ENCODE data around the gene MRM1. TPM values are rescaled to one million over a fixed set of nuclear protein-coding genes. Genes with fewer than 3 reads are reported as not detected.

MRM1 gene
- total RNA-seq, 4 donors from 2014 or later, result 8.8 to 13.9 (median 10.8) TPM

GRCh38 chr17:36576793-36577192 is 24.6 kb upstream of the MRM1 start:
- Histone ChIP-seq H3K4me3 (no peak overlapping the region), H3K36me3 (peaks cover 0 to 52% of the 10 kb centered on the region in 2 donors), H3K27me3 (no peaks in the 10 kb centered on the region), H3K4me1 (no peaks in the 10 kb centered on the region), H3K9me3 (no peaks in the 10 kb centered on the region), H3K27ac (no peak overlapping the region)
- in situ Hi-C loops (cut with MboI; ENCODE audit: low sequenced_read_pairs in 4 of 4) (no loop called here), intact Hi-C loops (cut with DNase I; ENCODE audit: low total_unique reads) (no loop called here)
- DNase-seq (no peak), ATAC-seq (no peak)
- TF ChIP-seq CTCF (IDR thresholded peaks at IDR 0.05 in 4 of 5, conservative IDR thresholded peaks at IDR 0.05 in 1 of 5), result no peak
- TF ChIP-seq POLR2A (IDR thresholded peaks at IDR 0.05), result no peak

- intact Hi-C loops (cut with DNase I; ENCODE audit: low total_unique reads), result no loop called here
- in situ Hi-C loops (cut with MboI; ENCODE audit: low sequenced_read_pairs in 4 of 4), result no loop called here
- H3K27me3 ChIP-seq, result no peaks in the 10 kb centered on the region
- DNase-seq, result no peak
- no peak overlapping the region for H3K4me3 ChIP-seq
- no peaks in the 10 kb centered on the region for H3K9me3 ChIP-seq
- H3K36me3 ChIP-seq, result peaks cover 0 to 63% of the 10 kb centered on the region in 2 donors
- ATAC-seq, result no peak
- H3K4me1 ChIP-seq, result no peaks in the 10 kb centered on the region
- no peak for TF ChIP-seq CTCF (IDR thresholded peaks at IDR 0.05 in 4 of 5, conservative IDR thresholded peaks at IDR 0.05 in 1 of 5)
- no peak for TF ChIP-seq POLR2A (IDR thresholded peaks at IDR 0.05)
- H3K27ac ChIP-seq, result no peak overlapping the region
These were observed 22.7 kb upstream of the MRM1 start for GRCh38 chr17:36578671-36579070.

GRCh38 chr17:36583787-36584186 is 17.6 kb upstream of the MRM1 start:
- no peaks in the 10 kb centered on the region for H3K27me3 ChIP-seq
- no peaks in the 10 kb centered on the region for H3K4me1 ChIP-seq
- intact Hi-C loops (cut with DNase I; ENCODE audit: low total_unique reads), result no loop called here
- peaks cover 0 to 97% of the 10 kb centered on the region in 2 donors for H3K36me3 ChIP-seq
- no peak overlapping the region for H3K4me3 ChIP-seq
- no peak overlapping the region for H3K27ac ChIP-seq
- TF ChIP-seq CTCF (IDR thresholded peaks at IDR 0.05 in 4 of 5, conservative IDR thresholded peaks at IDR 0.05 in 1 of 5) (no peak), POLR2A (IDR thresholded peaks at IDR 0.05) (no peak)
- H3K9me3 ChIP-seq, result no peaks in the 10 kb centered on the region
- in situ Hi-C loops (cut with MboI; ENCODE audit: low sequenced_read_pairs in 4 of 4), result no loop called here
- DNase-seq (no peak), ATAC-seq (no peak)

- ATAC-seq, result no peak
- H3K36me3 ChIP-seq, result peaks cover 0 to 90% of the 10 kb centered on the region in 2 donors
These were observed 15.2 kb upstream of the MRM1 start for GRCh38 chr17:36586138-36586537.

More at GRCh38 chr17:36586138-36586537, 15.2 kb upstream of the MRM1 start:
- no peak overlapping the region for H3K27ac ChIP-seq
- no peak overlapping the region for H3K4me3 ChIP-seq
- TF ChIP-seq POLR2A (IDR thresholded peaks at IDR 0.05), result no peak
- no peak for TF ChIP-seq CTCF (IDR thresholded peaks at IDR 0.05 in 4 of 5, conservative IDR thresholded peaks at IDR 0.05 in 1 of 5)
- H3K4me1 ChIP-seq, result peaks cover 0 to 1% of the 10 kb centered on the region in 2 donors
- intact Hi-C loops (cut with DNase I; ENCODE audit: low total_unique reads), result no loop called here
- no peaks in the 10 kb centered on the region for H3K27me3 ChIP-seq
- H3K9me3 ChIP-seq, result no peaks in the 10 kb centered on the region
- no peak for DNase-seq
- in situ Hi-C loops (cut with MboI; ENCODE audit: low sequenced_read_pairs in 4 of 4), result no loop called here

Data from gastrocnemius medialis (tissue), 4 donors.